Choroid plexus epithelial cell (primary cell): ENCODE data around the gene MYH16.
"Not testable (repeated sequence)": the region's sequence is repeated elsewhere in the genome, so short reads cannot be mapped to it uniquely, and the experiment has no call there.

Experiments
- DNase-seq: peaks from one replicate; pipeline ENCODE4 v3.0.0-alpha.2; 2010; ENCODE audit warnings: low read depth
- H3K4me3 ChIP-seq: 2 replicates; pipeline ENCODE4 v1.5.1; 2011; ENCODE audit warnings: low read depth, mild to moderate bottlenecking, control low read depth, low read length, moderate library complexity
- CTCF ChIP-seq: conservative IDR thresholded peaks from 2 replicates; pipeline ENCODE4 v1.5.1; 2011; ENCODE audit warnings: low read depth, mild to moderate bottlenecking, control low read depth, inconsistent platforms, low read length, moderate library complexity

Gene MYH16

GRCh38 chr7:99357701-99358490 is 85.3 kb downstream of the MYH16 start:
- no peak overlapping the region for H3K4me3 ChIP-seq
- DNase-seq, result no peak
- TF ChIP-seq CTCF, result no peak

GRCh38 chr7:99358521-99358920 is 85.9 kb downstream of the MYH16 start:
- H3K4me3 ChIP-seq, DNase-seq: not testable (repeated sequence)

- TF ChIP-seq CTCF, result no peak
- DNase-seq, result no peak
- H3K4me3 ChIP-seq, result no peak overlapping the region
These were observed 87.0 kb downstream of the MYH16 start for GRCh38 chr7:99359465-99360154.
